Activated CD4-positive, CD25-positive, alpha-beta regulatory T cell (primary cell): ENCODE data around the gene PTPN22.
A peak's percentile ranks its signal among the peaks of the same experiment; 100 is the strongest.

Experiments used
- DNase-seq, 4 experiments: peaks; one replicate each; lab custom pipeline; 2025; lab: John Stamatoyannopoulos, UW

Gene PTPN22

GRCh38 chr1:113800487-113800886, 71.0 kb downstream of the PTPN22 start:
- no peak for DNase-seq

GRCh38 chr1:113797472-113797871, 74.0 kb downstream of the PTPN22 start:
- no peak for DNase-seq

GRCh38 chr1:113793878-113794834, 77.4 kb downstream of the PTPN22 start:
- DNase-seq = no peak

DNA sequence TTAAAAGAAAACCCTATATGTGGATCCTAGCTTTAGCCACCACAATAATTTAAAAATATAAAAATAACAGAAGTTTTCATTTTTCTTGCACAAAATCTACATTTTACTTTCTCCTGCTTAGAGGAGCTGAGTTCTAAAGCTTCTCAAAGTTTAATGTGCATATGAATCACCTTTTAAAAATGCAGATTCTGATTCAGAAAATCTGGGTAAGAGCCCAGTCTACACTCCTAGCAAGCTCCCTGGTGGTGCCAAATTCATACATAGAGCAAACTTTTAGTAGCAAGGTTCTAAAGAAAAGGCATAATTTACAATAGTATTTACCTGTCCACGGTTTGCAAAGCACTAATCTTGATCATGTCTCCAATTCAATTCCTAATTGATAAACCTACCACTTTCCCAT, 78.5 kb downstream of the PTPN22 start:
- no peak for DNase-seq

GRCh38 chr1:113792471-113792870, 79.0 kb downstream of the PTPN22 start:
- no peak for DNase-seq

DNA sequence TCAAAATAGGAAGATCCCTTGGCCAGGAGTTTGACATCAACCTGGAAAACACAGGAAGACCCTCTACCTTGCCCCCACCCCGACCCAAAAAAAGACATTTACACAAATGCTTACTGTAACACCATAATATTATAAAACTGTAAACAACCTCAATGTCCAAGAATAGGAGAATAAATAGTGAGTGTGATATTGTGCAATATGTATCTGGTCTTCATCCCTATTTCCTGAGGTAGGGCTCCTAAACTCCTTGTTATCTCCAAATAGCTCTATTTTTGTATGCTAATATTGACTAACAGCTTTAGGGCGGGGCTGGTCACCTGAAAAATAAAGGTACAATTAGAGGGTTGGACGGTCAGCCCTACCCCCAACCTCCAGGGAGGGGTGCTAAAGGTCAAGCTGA, 82.7 kb downstream of the PTPN22 start:
- DNase-seq = no peak

DNA sequence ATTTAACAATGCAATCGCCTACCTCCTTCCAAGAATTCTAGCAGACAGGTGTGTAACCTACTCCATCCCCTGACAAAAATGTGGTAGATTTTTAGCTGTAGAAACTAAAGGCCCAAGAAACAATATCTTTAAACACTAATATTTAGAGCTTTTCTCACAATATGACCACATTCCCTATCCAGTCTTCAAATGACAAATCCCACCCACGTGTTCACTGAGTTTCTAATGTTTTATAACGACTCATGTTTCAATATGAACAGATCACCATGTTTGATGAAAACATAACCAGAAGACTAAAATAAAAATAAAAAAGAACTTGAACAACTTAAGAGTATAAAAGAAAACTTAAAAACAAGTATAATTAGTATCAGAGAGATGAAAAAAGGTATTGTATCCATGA, 83.8 kb downstream of the PTPN22 start:
- no peak for DNase-seq

- no peak for DNase-seq
Observed at GRCh38 chr1:113786069-113786468, 85.4 kb downstream of the PTPN22 start.

GRCh38 chr1:113784104-113784779, 87.3 kb downstream of the PTPN22 start:
- DNase-seq = no peak

GRCh38 chr1:113783254-113784103, 88.0 kb downstream of the PTPN22 start:
- peak in 2 of 4 experiments; percentile 3 to 11 for DNase-seq

DNA sequence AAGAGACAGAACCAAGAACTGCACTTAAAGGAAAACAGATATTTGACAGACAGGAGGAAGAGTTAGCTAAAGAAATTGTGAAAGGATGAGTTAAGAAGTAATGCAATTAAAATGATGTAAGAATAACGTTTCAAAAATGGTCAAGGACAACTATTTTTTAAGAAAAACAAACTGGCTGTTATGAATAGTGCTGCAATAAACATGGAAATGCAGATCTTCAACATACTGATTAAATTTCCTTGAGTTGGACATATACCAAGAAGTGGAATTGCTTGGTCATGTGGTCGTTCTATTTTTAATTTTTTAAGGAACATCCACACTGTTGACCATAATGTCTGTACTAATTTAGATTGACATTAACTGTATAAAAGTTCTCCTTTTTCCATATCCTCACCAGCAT, 89.1 kb downstream of the PTPN22 start:
- DNase-seq = no peak

GRCh38 chr1:113780374-113781146, 91.0 kb downstream of the PTPN22 start:
- DNase-seq = no peak

GRCh38 chr1:113779542-113779941, 92.0 kb downstream of the PTPN22 start:
- DNase-seq = no peak

- DNase-seq = no peak
Observed at GRCh38 chr1:113777561-113777960, 94.0 kb downstream of the PTPN22 start.

DNA sequence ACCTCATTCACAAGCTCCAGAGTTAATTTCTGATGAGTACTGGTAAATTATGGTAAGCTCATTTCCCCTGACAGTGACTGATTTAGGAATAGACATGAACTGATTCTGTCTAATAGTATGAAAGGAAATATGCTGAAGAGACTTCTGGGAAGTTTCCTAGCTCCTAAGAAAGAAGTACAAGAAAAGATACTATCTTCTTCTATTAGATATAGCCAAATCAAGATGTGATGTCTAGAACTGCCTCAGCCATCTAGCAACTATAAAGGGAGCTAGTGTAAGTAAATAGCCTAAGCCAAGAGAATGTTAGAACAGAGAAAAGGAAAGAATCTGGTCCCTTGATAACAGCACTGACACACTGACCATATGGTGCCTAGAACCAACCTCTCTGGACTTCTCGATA, 101.5 kb downstream of the PTPN22 start:
- no peak for DNase-seq

DNA sequence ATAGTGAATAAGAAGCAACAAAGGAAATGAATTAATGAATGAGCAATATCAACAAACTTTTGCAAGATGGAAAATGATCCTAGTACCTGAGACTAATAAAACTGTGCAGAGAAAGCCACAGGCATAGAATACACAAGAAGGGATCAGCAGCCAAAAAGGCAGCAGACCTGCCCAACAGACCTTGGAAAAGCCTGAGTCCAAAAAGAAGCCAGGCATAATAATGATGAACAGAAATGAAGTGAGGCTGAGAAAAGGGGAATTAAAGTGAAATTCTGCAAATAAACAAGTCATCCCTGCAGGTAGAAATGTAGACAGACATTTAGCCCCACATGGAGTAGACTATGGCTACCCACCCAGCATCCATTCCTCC, 101.9 kb downstream of the PTPN22 start:
- DNase-seq = no peak

DNA sequence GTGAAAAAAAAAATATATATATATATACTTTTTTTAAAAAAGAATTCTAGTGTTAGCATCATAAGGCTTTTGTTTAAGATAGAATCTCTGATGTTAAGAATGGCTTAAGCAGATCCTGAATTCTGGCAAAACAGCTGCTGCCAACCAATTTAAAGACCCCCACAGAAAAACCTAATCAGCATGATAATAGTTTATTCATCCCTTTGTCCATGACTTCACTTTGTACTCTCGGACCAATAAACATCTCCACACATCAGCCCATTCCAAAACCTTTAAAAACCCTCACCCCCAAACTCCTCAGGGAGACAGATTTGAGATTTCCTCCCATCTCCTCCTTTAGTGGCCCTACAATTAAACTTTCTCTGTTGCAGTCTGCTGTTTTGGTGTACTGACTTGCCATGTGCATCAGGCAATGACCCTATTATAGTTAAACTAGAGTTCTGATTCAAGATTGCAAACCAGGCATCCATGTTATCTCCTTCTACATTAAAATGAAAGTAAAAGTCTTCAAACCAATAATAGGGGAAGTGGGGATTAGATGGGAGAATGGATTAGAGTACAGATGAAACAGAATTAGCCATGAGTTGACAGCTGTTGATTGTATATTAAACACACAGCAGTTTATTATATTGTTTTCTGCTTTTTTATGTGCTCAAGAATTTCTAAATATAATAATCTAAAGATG, 102.5 kb downstream of the PTPN22 start:
- DNase-seq = no peak

DNA sequence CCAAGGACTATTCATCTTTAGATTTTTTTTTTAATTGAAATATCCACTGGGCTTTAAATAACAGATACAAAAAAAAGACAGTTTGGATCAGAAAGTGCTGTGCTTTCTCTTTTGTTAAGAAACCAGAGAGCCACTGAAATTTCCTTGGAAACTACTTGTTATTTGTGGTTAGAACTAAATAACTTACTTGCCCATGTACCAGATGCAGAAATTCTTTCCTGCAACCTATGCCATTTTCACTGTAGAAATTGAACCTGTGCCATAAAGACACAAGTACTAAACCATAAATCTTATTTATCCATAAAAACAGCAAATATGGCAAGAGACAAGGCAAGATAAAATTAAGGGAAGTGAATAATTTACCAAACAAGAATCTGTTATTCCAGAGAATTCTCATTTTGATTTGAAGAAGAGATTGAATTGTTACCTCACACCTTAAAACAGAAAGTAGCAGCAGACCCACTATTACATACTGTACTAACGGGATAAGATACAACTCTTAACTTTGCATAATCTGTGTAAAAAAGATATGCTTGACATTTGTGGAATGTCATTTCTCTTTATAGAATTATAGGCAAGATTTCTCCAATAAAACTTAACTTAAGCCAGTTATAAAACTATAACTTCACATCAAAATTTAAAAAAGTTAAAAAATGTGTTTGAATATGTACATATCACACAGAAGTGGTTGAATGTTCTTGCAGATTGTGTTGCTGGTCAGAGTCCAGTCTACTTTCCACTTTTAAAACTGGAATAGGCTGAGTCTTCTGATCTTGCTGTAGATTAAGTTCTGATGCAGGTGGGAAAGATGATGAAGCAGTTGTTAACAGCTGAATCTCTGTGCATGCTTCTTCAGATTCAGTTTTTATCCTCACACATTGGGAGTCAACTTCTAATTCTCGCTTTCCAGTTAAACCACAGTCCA, 105.9 kb downstream of the PTPN22 start:
- DNase-seq = no peak
